GM19240 (cell line): ENCODE measurements around the gene ZFR.
"Not testable (repeated sequence)": the region's sequence is repeated elsewhere in the genome, so short reads cannot be mapped to it uniquely, and the experiment has no call there.

Experiments used
- DNase-seq: peaks from one replicate; pipeline ENCODE4 v3.0.0; 2011; ENCODE audit warnings: low spot score; ENCODE audit not compliant: insufficient read length

The ZFR gene

DNA sequence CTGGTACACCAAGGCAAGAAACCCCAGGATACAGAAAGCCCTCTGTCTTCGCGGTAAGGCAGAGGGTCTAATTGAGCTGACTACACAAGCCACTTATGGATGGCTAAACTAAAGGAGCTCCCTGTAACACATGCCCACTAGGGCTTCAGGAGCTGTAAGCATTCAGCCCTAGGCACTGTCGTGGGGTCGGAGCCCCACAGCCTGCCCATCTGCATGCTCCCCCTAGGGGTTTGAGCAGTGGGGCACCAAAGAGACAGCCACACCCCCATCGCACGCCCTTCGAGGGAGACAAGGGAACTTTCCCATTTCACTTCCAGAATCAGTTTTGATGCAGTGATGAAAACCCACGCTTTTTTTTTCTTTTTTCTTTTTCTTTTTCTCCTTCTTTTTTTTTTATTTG lies 120.8 kb downstream of the ZFR start:
- DNase-seq, result no peak

DNA sequence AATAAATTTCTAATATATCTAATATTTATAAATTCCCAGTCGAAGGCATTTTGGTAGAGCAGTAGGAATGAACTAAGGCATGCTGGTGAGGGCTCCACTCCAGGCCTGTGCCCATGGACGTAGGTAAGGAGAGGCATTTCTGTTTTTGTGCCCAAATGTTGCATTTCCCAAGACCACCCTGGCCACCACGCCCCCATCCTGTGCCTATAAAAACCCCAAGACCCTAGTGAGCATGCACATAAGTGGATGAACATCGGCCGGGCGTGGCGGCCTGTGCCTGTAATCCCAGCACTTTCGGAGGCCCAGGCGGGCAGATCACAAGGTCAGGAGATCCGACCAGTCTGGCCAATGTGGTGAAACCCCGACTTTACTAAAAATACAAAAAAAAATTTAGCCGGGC lies 121.7 kb downstream of the ZFR start:
- DNase-seq, result no peak

DNA sequence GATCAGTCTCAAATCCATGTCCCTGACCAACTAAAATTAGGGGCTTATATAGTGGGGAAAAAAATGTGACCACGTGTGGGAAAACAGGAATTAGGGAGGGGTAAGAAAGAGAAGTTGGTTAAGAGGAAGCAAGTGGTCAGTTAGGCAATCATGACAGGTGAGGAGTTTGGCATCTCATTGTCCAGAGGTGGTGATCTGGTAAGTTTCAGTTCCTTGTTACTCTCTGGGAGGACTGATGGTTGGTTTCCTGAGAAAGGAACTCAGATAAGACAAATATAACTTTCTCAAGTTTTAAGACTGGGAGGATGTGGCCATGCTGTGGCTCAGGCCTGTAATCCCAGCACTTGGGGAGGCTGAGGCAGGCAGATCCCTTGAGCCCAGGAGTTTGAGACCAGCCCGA lies 122.8 kb downstream of the ZFR start:
- not testable (repeated sequence) for DNase-seq

DNA sequence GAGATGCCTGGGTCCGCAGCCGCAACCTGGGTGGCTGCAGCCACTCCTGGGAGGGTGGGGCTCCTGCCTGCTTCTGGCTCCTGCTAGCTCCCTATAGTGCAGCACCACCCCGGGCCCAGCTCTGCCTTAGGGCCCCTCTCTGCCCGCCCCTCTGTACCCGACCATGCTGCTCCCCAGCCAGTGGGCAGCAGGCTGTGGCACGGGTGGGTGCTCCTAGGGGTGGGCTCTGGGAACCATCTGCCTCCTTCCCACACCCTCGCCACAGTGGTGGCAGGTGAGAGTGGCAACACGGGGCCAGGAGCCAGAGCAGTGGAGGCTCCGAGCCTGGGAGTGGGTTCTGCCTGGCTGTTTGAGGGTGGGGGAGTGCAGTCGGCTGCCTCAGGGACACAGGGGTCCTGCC lies 124.0 kb downstream of the ZFR start:
- no peak for DNase-seq

DNA sequence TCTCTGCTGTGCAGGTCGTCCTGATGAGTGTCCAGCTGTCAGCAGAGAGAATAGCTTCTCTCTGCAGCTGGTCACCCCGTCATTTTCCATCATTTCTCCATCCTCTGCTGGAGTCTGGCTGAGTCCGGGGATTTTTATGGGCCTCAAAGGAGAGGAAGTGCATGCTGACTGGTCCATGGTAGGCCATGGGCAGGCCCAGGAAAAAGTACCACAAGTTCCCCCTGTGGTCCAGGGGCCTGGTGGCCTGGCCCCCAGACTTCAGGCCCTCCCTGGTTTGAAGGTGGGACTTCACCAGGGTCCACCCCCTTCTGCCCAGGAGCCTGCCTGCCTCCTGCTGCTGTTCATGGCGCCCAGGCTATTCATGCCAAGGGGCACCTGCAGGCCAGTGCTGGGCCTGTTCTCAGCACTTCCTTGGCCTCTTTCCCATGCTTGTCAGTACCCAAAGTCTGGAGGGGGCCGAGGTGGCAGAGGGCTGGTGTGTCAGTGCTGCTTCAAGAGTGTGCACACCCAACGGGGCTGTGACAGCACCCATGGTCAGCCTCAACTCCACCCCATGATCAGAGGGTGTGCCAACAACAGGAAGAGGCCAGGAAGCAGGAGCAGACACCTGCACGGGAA lies 124.5 kb downstream of the ZFR start:
- DNase-seq, result no peak

DNA sequence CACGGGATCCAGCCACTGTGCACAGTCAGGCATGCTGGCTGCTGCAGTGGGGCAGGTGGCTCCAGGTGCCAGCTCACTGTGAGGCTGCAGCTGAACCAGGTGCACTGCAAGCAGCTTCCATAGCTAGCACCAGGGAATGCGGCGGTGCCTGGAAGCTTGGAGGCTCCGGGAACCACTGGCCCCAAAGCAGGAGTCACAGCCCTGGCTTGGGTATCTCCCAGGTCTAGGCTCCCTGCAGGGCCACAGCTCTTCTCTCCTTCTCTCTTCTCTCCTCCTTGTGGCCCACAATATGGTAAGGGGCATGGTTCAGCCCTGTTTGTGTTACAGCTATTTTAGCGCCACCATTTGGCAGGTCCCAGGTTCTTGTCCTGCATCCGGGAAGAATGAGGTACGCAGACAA lies 125.1 kb downstream of the ZFR start:
- no peak for DNase-seq

DNA sequence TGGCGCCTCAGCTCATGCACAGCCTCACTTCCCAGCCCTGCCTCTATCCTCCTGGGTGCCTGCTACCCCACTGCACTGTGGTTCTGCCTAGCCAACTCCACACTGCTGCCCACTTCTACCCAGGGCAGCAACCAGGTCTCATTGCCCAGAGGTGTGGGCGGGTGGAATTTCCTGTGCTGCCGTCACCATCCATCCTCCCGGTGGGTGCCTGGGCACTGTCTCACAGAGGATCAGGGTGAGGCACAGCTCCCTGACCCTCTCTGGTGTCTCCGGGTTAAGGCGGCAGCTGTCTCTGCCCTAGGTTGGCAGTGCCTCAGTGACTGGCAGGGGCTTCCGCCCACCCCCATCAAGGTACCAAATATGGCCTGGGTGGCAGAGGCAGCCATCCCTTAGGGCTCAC lies 127.5 kb downstream of the ZFR start:
- DNase-seq, result no peak

DNA sequence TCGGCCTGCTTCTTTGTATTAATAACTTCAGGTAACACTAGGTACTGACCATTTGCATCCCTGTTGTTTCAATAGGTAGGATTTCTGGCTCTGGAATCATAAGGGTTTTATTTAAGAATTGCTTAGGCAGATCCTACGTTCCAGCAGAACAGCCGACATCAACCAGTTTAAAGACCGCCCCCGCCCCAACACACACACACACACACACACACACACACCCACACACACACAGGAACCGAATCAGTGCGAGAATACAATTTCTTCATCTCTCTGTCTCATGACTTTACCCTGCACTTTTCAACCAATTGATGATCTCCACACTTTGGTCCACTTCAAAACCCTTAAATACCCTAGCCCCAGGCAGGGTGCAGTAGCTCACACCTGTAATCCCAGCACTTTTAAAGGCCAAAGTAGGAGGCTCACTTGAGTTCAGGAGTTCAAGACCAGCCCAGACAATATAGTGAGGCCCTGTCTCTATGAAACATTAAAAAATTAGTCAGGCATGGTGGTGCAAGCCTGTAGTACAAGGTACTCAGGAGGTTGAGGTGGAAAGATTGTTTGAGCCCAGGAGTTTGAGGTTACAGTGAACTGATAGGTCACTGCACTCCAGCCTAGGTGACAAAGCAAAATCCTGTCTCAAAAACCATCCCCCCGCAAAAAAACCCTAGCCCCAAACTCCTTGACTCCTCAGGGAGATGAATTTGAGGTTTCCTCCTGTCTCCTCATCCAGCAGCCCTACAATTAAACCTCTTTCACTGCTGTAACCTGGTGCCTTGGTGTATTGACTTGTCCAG lies 129.1 kb downstream of the ZFR start:
- DNase-seq, result no peak

DNA sequence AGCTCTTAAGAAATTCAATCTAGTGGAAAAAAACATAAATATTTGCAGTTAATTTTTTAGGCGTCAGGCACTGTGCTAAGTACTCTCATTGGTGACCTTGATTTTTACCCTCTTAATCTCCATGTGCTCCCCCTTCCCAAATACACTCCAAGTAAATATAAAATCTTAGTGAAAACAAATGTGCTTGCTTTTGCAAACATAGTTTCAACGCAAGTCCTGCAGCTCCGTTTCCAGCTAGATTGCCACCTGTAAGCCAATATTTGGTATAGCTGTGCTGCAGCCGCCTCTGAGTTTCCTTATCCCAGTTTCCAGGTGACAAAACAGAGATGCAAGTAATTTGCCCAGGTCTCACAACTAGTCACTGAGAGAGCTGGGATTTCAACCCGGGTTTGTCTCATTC lies 129.9 kb downstream of the ZFR start:
- DNase-seq, result no peak

DNA sequence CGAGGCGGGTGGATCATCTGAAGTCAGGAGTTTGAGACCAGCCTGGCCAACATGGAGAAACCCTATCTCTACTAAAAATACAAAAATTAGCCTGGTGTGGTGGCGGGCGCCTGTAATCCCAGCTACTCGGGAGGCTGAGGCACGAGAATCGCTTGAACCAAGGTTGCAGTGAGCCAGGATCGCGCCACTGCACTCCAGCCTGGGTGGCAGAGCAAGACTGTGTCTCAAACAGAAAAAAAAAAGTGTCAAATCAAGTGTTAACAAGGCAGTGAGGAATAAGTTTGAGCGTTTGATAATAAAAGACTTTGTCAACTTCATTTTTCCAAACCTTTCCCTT lies 130.4 kb downstream of the ZFR start:
- not testable (repeated sequence) for DNase-seq

DNA sequence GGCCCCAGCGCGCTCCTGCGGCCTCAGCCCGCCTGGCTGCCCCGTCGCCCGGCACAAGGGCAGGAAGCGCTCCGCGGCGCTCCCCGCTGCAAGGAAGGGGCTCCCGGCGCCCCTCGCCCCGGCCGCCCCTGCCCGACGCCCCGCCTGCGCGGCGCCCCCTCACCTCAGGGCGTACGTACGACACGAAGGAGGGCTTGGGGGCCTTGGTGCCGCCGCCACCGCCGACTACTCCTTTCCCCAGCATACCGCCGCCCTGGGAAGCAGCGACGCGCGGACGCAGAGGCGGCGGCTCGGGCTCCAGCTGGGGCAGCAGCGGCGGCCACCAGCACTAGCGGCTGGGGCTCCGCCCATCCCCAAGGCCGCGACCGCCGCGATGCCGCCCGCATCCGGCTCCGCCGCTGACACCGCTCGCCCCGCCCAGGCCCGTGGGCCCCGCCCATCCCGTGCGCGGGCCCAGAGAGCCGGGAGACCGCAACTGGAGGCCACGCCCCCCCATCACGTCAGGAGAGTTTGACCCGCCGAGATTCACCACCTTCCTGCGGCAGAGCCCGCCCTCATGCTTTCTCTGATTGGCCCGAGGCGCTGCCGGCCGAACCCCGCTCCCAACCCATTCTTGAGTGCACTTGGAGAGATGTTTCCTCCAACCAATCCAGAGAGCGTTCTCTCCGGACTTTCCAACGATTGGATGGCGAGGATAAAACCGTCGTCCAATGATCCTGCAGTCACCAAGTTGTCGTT lies 131.8 kb downstream of the ZFR start, which contains the start of gene MTMR12:
TSS of gene MTMR12 (minus strand) at position 345 of the 738 bp plus-strand sequence. CDS start at position 244, 101 bp downstream.
- peak; percentile 98 for DNase-seq

DNA sequence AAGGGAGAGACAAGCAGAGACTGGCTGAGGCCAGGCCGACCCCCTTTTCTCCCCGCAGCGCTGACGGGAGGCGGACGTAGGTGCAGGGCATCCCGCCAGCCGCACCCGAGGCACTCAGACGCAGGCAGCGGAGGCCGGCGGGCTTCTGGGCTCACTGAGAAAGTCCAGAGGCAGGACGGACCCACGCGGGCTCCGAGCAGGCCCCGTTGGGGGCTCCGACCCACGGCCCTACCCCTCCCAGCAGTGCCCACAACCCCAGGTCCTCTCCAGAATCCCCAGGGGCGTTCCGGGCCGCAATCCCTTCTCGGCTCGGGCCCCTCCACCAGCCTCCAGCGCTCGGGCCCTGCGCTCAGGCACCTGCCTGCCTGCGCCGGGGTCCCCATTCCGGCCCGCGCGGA lies 132.3 kb downstream of the ZFR start:
- DNase-seq, result peak; percentile 19

DNA sequence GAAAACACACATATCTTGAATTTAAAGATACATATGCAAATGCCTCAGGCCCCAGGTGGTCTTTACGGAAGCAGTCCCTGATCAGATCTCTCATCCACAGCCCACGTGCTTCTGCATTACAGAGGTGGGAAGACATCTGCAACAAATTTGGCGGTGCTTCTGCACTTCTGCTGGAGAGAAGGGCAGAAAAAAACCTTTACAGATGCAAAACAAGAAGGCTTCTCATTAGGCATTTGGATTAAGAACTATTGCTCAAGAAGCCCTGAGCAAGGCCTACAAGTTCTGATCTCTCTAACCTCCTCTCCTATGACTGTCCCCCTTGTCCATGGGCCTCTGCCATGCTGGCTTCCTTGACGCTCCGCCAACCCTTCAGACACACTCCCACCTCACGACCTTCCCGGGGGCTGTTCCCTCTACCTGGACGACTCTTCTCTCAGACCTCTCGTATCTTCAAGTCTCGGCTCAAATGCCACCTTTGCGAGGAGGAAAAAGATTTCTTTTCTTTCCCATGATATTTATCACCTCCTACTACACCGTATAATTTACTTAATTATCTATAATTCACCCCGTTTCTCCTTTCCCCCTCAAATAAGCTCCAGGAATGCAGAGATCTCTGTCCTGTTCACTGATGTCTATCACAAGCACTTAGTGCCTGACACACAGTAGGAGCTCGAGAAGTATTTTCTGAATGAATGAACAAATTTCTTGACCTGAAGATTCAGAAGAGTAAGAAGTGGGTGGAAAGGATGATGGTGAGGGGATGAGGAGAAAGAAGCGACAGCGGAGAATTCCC lies 132.9 kb downstream of the ZFR start:
- no peak for DNase-seq

DNA sequence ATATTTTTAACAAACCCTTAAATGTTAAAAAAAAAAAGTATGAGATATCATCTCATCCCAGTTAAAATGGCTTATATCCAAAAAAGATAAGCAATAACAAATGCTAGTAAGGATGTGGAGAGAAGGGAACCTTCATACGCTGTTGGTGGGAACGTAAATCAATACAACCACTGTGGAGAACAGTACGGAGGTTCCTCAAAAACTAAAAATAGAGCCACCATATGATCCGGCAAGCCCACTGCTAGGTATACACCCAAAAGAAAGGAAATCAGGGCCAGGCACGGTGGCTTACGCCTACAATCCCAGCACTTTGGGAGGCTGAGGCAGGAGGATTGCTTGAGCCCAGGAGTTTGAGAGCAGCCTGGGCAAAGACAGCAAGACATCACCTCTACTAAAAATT lies 134.8 kb downstream of the ZFR start:
- no peak for DNase-seq

DNA sequence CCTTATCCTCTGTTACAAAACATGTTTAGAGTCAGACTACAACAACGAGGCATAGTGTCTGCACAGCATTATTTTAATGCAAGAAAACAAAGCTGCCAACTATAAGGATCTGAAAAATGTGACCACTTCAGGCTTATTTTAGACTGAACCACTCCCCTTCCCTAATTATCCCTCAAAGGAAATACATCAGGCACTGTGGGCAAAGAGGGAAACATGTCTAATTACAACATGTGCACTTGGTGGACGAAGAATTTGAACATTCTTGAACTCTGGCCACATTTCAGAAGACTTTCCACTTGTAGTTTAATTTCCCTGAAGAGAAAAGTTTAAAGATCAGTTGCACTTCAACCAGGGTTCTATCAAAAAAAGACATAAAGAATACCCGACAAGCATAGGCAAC lies 135.6 kb downstream of the ZFR start:
- no peak for DNase-seq

DNA sequence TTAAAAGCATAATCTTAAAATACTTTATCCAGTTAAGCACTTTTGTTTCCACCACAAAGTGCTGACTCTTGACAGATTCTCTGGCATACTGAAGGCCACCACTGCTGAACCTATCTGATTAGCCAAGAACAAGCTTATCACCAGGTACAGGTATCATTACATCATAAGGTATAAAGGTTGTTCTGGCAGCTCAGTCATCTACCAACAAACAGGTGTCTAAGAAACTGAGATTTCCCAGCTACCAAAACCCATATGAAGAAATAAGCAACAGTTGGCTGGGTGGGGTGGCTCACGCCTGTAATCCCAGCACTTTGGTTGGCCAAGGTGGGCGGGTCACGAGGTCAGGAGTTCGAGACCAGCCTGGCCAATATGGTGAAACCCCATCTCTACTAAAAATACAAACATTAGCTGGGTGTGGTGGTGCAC lies 136.8 kb downstream of the ZFR start:
- DNase-seq, result no peak

DNA sequence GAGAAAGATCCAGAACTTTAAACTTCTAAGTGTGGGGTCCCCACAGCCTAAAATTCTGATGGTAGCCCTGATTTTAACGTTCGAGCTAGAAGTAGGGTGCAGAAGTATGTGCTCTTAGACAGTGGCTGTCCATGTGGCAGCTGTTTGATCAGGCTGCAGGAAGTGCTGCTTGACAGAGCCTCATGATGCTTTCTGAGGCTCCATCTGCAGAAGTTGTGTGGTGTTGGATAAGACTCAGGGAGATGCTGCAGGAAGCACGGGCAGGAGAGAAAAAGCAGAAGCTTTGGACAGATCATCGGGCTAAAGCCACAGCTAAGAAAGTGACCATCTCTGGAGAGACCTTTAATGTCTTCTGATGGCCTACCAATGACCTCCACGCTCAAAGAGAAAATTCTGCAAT lies 139.9 kb downstream of the ZFR start:
- no peak for DNase-seq
